Psoas muscle (tissue), 8 donors: ENCODE results near the gene DRAM2. TPM values are rescaled to one million over a fixed set of nuclear protein-coding genes. Genes with fewer than 3 reads are reported as not detected.

ENCODE experiments used
- ATAC-seq, 4 donors: fragments of 200-7000 bp; cut with Tn5 transposase; one replicate each; pipeline ENCODE4 v1.9.1; 2020; ENCODE audit warnings: moderate library complexity in 3 of 4, mild to moderate bottlenecking in 2 of 4
- DNase-seq, 2 donors: peaks; one replicate each; pipeline ENCODE4 v3.0.0-alpha.2; 2020
- H3K27ac ChIP-seq: fragments of 200-600 bp; one replicate; pipeline ENCODE4 v1.8.0; 2022
- H3K27me3 ChIP-seq, 3 donors: fragments of 200-600 bp in 1 of 3; one replicate each; pipeline versions ENCODE4 v1.6.1 to v1.8.0; 2013 to 2022; ENCODE audit warnings: low read length in 2 of 3, mild to moderate bottlenecking in 2 of 3, moderate library complexity in 1 of 3; ENCODE audit not compliant: insufficient read depth in 3 of 3
- H3K36me3 ChIP-seq, 2 donors: fragments of 200-600 bp in 1 of 2; one replicate each; pipeline versions ENCODE4 v1.6.1 to v1.8.0; 2013 to 2022; ENCODE audit warnings: low read depth in 1 of 2, mild to moderate bottlenecking in 1 of 2, moderate library complexity in 1 of 2; ENCODE audit not compliant: insufficient read depth in 1 of 2
- H3K4me1 ChIP-seq: fragments of 200-600 bp; one replicate; pipeline ENCODE4 v1.8.0; 2022
- H3K4me3 ChIP-seq: fragments of 200-600 bp; one replicate; pipeline ENCODE4 v1.8.0; 2022; ENCODE audit warnings: mild to moderate bottlenecking
- H3K9me3 ChIP-seq: fragments of 200-600 bp; one replicate; pipeline ENCODE4 v1.8.0; 2022
- WGBS, 3 donors: extraction: QIAGEN DNeasy Blood & Tissue Kit; methylation state at CpG; one replicate each; pipeline versions ENCODE4 v1.1.6 to v1.1.7; 2013; 5-methylcytosine and 5-hydroxymethylcytosine counted together
- intact Hi-C, 2 donors: fragments of 100-400 bp; cut with DNase I; formaldehyde crosslinking; loops; one replicate each; pipeline versions ENCODE4 v1.11.0 to v1.14.2; 2022
- polyA plus RNA-seq, 3 donors: library from polyadenylated mRNA; stranded (reverse); fragments of 200-250 nt; gene quantifications; one replicate each; pipeline ENCODE4 v1.2.3, GENCODE V29; 2013
- total RNA-seq, 4 donors: library from RNA; stranded (reverse); fragmentation: NEBNext Ultra II Directional in 2 of 4; extraction: Animal tissue kit (Norgen Biotek cat#: 25700) in 2 of 4; gene quantifications; one replicate each; pipeline versions ENCODE4 v1.2.1 to v1.2.4, GENCODE V29; 2021 to 2023
- TF ChIP-seq, protein P1 (sequence below): fragments of 200-600 bp; IDR thresholded peaks from one replicate; pipeline ENCODE4 v1.8.0; 2022; ENCODE audit warnings: antibody characterized with exemption
- donor health status: healthy with polysubstance abuse.
- donor health status: DM: no; HTN: no; CAD: no; lungs with moderate emphysema.
- donor health status: Bipolar disorder and iron deficiency.
- donor health status: healthy.
- donor health status: DM: yes; HTN: yes; CAD: no.
- donor health status: DM: no; HTN: no; CAD: no.
- donor health status: DM: no; HTN: no; CAD: no.
- donor health status: DM: yes; HTN: yes; CAD: no.

Gene DRAM2
- total and polyA plus RNA-seq, 7 donors = 19.2 to 41.0 (median 27.1) TPM

DNA sequence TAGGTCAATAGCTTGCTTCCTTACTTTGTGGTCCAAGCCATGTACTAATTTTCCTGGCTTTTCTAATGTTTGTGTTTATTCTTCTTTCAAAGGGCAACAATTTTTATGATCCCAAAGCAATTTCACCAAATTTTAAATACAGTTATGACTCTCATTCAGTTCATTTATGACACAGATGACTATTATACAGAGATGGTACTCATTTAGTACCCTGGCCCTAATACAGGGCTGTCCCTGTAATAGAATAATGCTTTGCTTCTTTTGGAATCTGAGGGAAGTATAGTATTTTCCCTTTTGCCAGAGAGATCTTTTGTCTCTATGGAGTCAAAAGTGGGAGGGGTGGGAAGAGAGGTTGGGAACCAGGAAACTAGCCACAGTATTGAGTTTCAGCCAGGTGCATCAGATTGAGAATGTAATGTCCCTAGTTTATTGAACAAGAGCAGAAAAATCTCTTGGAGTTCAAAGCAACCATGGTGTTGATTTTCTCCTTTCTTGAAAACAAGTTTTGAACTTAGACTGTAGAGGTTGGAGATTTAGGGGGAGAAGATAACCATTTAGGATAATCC is 40.2 kb upstream of the DRAM2 start:
- ATAC-seq = no peak
- H3K27ac ChIP-seq = no peak overlapping the region
- peaks cover 2 to 81% of the 10 kb centered on the region in 2 donors for H3K36me3 ChIP-seq
- H3K9me3 ChIP-seq = no peaks in the 10 kb centered on the region
- no peak for DNase-seq
- TF ChIP-seq, protein P1, sequence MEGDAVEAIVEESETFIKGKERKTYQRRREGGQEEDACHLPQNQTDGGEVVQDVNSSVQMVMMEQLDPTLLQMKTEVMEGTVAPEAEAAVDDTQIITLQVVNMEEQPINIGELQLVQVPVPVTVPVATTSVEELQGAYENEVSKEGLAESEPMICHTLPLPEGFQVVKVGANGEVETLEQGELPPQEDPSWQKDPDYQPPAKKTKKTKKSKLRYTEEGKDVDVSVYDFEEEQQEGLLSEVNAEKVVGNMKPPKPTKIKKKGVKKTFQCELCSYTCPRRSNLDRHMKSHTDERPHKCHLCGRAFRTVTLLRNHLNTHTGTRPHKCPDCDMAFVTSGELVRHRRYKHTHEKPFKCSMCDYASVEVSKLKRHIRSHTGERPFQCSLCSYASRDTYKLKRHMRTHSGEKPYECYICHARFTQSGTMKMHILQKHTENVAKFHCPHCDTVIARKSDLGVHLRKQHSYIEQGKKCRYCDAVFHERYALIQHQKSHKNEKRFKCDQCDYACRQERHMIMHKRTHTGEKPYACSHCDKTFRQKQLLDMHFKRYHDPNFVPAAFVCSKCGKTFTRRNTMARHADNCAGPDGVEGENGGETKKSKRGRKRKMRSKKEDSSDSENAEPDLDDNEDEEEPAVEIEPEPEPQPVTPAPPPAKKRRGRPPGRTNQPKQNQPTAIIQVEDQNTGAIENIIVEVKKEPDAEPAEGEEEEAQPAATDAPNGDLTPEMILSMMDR = no peak
- H3K4me3 ChIP-seq = no peak overlapping the region
- H3K27me3 ChIP-seq = no peaks in the 10 kb centered on the region
- intact Hi-C loops = loop anchor here in 1 of 2 donors (10.0 kb wide), 1 partner anchor 55 kb away; no protein-coding TSS in a partner anchor
- peaks cover 7% of the 10 kb centered on the region for H3K4me1 ChIP-seq

DNA sequence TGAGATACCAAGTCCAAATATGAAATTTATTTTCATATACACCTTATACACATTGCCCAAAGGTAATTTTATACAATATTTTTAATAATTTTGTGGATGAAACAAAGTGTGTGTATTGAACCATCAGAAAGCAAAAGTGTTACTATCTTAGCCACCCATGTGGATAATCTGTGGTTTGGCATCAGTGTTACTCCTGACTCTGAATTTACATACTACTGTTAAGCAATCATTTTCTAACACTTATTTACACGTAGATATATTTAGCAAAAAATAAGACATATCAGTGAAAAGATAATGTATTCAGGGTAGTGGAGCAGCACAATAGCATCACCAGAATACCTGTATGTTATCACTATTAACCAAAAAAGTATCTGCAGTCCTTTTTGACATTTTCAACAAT is 36.8 kb upstream of the DRAM2 start:
- H3K4me1 ChIP-seq = peaks cover 7% of the 10 kb centered on the region
- no peak overlapping the region for H3K4me3 ChIP-seq
- H3K9me3 ChIP-seq = no peaks in the 10 kb centered on the region
- H3K27me3 ChIP-seq = no peaks in the 10 kb centered on the region
- intact Hi-C loops = loop anchor here in 1 of 2 donors (10.0 kb wide), 1 partner anchor 52 kb away; no protein-coding TSS in a partner anchor
- ATAC-seq (no peak), DNase-seq (no peak)
- H3K27ac ChIP-seq = no peak overlapping the region
- peaks cover 0 to 75% of the 10 kb centered on the region in 2 donors for H3K36me3 ChIP-seq
- TF ChIP-seq, protein P1 = no peak
- WGBS, 3 donors = 85 to 93% (median 86%) methylated on average over 1 of the region's 1 CpG

DNA sequence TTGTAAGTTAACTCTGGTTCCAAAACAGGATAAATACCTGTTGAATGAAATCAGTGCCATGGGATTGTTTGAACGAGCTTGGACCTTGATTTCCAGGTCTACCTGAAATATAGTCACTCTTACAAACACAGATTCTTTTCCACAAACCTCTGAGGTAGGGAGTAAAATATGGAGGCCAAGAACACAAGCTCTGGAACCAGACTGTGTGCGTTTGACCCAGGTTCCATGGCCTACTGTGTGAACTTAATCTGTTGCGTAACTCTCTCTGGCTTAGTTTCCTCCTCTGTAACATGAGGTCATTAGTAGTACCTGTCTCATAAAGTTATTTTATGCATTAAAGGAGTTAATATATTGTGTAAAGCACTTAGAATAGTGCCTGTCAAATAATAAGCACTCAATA is 35.5 kb upstream of the DRAM2 start:
- peaks cover 7% of the 10 kb centered on the region for H3K4me1 ChIP-seq
- H3K27me3 ChIP-seq = no peaks in the 10 kb centered on the region
- no peak overlapping the region for H3K4me3 ChIP-seq
- no peak overlapping the region for H3K27ac ChIP-seq
- TF ChIP-seq, protein P1 = no peak
- DNase-seq (no peak), ATAC-seq (no peak)
- intact Hi-C loops = loop anchor here in 1 of 2 donors (10.0 kb wide), 1 partner anchor 51 kb away; no protein-coding TSS in a partner anchor
- 79 to 98% (median 84%) methylated on average over 3 of the region's 3 CpGs for WGBS, 3 donors
- H3K36me3 ChIP-seq = peaks cover 0 to 76% of the 10 kb centered on the region in 2 donors
- H3K9me3 ChIP-seq = no peaks in the 10 kb centered on the region

DNA sequence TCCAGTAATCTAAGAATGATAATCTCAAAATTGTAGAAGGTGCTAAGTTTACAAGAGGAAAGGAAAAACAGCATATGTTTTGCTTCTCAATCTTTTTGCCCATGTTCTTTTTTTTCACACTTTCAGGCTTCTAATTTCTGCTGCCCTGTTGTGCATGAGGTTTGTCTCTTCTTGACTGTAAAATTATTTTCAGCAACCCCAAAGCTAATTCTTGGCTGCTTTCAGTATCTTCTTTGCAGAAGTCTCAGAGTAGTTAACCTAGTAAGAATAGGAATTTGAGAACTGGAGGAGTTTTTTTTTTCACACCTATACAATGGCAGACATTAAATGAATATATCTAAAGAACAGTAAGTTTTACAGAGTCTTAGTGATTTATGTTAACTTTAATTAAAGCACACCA is 34.2 kb upstream of the DRAM2 start:
- peaks cover 0 to 78% of the 10 kb centered on the region in 2 donors for H3K36me3 ChIP-seq
- H3K9me3 ChIP-seq = no peaks in the 10 kb centered on the region
- intact Hi-C loops = loop anchor here in 1 of 2 donors (10.0 kb wide), 1 partner anchor 49 kb away; no protein-coding TSS in a partner anchor
- H3K4me3 ChIP-seq = no peak overlapping the region
- H3K27me3 ChIP-seq = no peaks in the 10 kb centered on the region
- DNase-seq (no peak), ATAC-seq (no peak)
- no peak overlapping the region for H3K27ac ChIP-seq
- H3K4me1 ChIP-seq = no peaks in the 10 kb centered on the region
- TF ChIP-seq, protein P1 = no peak

DNA sequence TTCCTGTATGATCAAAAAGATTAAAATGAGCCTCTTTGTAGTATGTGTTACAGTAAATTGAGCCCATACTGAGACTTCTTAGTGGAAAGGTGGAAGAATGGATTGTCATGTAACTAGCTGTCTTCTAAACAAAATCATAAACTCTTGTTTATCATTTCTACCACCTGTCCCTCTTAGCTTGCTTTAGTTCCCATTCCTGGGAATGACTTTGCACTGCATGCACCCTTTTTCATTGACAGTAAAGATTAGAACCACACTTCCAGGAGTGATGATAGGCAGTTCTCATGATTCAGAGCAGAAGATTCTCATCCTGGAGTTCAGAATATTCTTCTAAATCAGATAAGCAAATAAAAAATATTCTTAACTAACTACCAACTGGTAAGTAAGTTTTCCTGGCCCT is 32.6 kb upstream of the DRAM2 start:
- intact Hi-C loops = loop anchor here in 1 of 2 donors (10.0 kb wide), 1 partner anchor 48 kb away; no protein-coding TSS in a partner anchor
- H3K27ac ChIP-seq = no peak overlapping the region
- no peaks in the 10 kb centered on the region for H3K27me3 ChIP-seq
- TF ChIP-seq, protein P1 = no peak
- ATAC-seq (no peak), DNase-seq (no peak)
- H3K4me1 ChIP-seq = no peaks in the 10 kb centered on the region
- no peaks in the 10 kb centered on the region for H3K9me3 ChIP-seq
- no peak overlapping the region for H3K4me3 ChIP-seq
- H3K36me3 ChIP-seq = peaks cover 0 to 78% of the 10 kb centered on the region in 2 donors
